Trophoblast cell (in vitro differentiated cells and primary cell): ENCODE data around the gene ATG9A.
A peak's percentile ranks its signal among the peaks of the same experiment; 100 is the strongest.

Experiments
- DNase-seq, 2 donors: peaks; one replicate each; pipeline ENCODE4 v3.0.0-alpha.2; 2016
- H2AFZ ChIP-seq: 2 replicates; pipeline ENCODE4 v1.6.1; 2013; ENCODE audit warnings: low read length, moderate library complexity, mild to moderate bottlenecking; ENCODE audit not compliant: insufficient read depth, poor library complexity
- H2AK5ac ChIP-seq: 2 replicates; pipeline ENCODE4 v1.6.1; 2013; ENCODE audit warnings: mild to moderate bottlenecking, low read length
- H2BK120ac ChIP-seq: 2 replicates; pipeline ENCODE4 v1.6.1; 2013; ENCODE audit warnings: low read length, mild to moderate bottlenecking, moderate library complexity; ENCODE audit not compliant: insufficient read depth, poor library complexity
- H2BK12ac ChIP-seq: 2 replicates; pipeline ENCODE4 v1.6.1; 2013; ENCODE audit warnings: mild to moderate bottlenecking, low read length, moderate library complexity
- H2BK5ac ChIP-seq: 2 replicates; pipeline ENCODE4 v1.6.1; 2013; ENCODE audit warnings: low read length, low read depth, moderate library complexity, mild to moderate bottlenecking; ENCODE audit not compliant: poor library complexity
- H3K14ac ChIP-seq: 2 replicates; pipeline ENCODE4 v1.6.1; 2013; ENCODE audit warnings: mild to moderate bottlenecking, low read length
- H3K18ac ChIP-seq: 2 replicates; pipeline ENCODE4 v1.6.1; 2013; ENCODE audit warnings: mild to moderate bottlenecking, low read length
- H3K23ac ChIP-seq: 2 replicates; pipeline ENCODE4 v1.6.1; 2013; ENCODE audit warnings: low read length
- H3K27ac ChIP-seq: 2 replicates; pipeline ENCODE4 v1.5.1; 2013; ENCODE audit warnings: low read depth, mild to moderate bottlenecking, inconsistent platforms, low read length, moderate library complexity
- H3K27me3 ChIP-seq: 2 replicates; pipeline ENCODE4 v1.6.1; 2013; ENCODE audit warnings: inconsistent platforms, mild to moderate bottlenecking, low read length, moderate library complexity; ENCODE audit not compliant: insufficient read depth
- H3K36me3 ChIP-seq, 2 experiments: 1 replicate in 1 of 2; 2 replicates in 1 of 2; pipeline ENCODE4 v1.6.1; 2013; ENCODE audit warnings: low read length in 2 of 2, mild to moderate bottlenecking in 2 of 2, moderate library complexity in 1 of 2; ENCODE audit not compliant: insufficient read depth in 2 of 2, control insufficient read depth in 1 of 2
- H3K4ac ChIP-seq: 2 replicates; pipeline ENCODE4 v1.6.1; 2013; ENCODE audit warnings: low read depth, mild to moderate bottlenecking, low read length, moderate library complexity
- H3K4me1 ChIP-seq, 2 experiments: 1 replicate in 1 of 2; 2 replicates in 1 of 2; pipeline ENCODE4 v1.6.1; 2013; ENCODE audit warnings: low read length in 2 of 2, mild to moderate bottlenecking in 2 of 2, moderate library complexity in 1 of 2; ENCODE audit not compliant: insufficient read depth in 2 of 2, control insufficient read depth in 1 of 2
- H3K4me2 ChIP-seq: 2 replicates; pipeline ENCODE4 v1.6.1; 2013; ENCODE audit warnings: inconsistent platforms, mild to moderate bottlenecking, low read length, moderate library complexity
- H3K4me3 ChIP-seq: 2 replicates; pipeline ENCODE4 v1.5.1; 2013; ENCODE audit warnings: mild to moderate bottlenecking, low read depth, low read length, inconsistent platforms
- H3K79me1 ChIP-seq: one replicate; pipeline ENCODE4 v1.6.1; 2013; ENCODE audit warnings: low read length
- H3K79me2 ChIP-seq: 2 replicates; pipeline ENCODE4 v1.6.1; 2013; ENCODE audit warnings: low read length, mild to moderate bottlenecking; ENCODE audit not compliant: control insufficient read depth, insufficient read depth, poor library complexity
- H3K9ac ChIP-seq: 2 replicates; pipeline ENCODE4 v1.6.1; 2013; ENCODE audit warnings: mild to moderate bottlenecking, low read length
- H3K9me3 ChIP-seq: 2 replicates; pipeline ENCODE4 v1.6.1; 2013; ENCODE audit warnings: low read depth, mild to moderate bottlenecking, control low read depth, inconsistent platforms, low read length; ENCODE audit not compliant: insufficient read depth
- H4K12ac ChIP-seq: 2 replicates; pipeline ENCODE4 v1.6.1; 2013; ENCODE audit warnings: low read depth, mild to moderate bottlenecking, low read length, moderate library complexity
- H4K8ac ChIP-seq: 2 replicates; pipeline ENCODE4 v1.6.1; 2013; ENCODE audit warnings: low read depth, mild to moderate bottlenecking, low read length, moderate library complexity
- H4K91ac ChIP-seq: one replicate; pipeline ENCODE4 v1.6.1; 2013; ENCODE audit warnings: low read depth, mild to moderate bottlenecking, low read length, moderate library complexity
- WGBS: extraction: QIAGEN DNeasy Blood & Tissue Kit; methylation state at CpG from one replicate; pipeline ENCODE4 v1.1.7; 2013; ENCODE audit warnings: missing lambda C conversion rate; ENCODE audit not compliant: insufficient read length, insufficient coverage; ENCODE audit errors: extremely low coverage; 5-methylcytosine and 5-hydroxymethylcytosine counted together

Gene ATG9A

GRCh38 chr2:219207134-219207883 is 22.1 kb downstream of the ATG9A start:
- H4K91ac ChIP-seq, result peak overlapping the region; percentile 56
- peaks cover 2 to 4% of the 10 kb centered on the region in 2 experiments for H3K4me1 ChIP-seq
- WGBS, result no CpG with 5 or more reads among the region's 22 CpGs
- H3K23ac ChIP-seq, result no peak overlapping the region
- peak overlapping the region; percentile 82 for H2AFZ ChIP-seq
- no peak overlapping the region for H2BK120ac ChIP-seq
- H3K9me3 ChIP-seq, result no peaks in the 10 kb centered on the region
- H3K79me1 ChIP-seq, result peaks cover 5% of the 10 kb centered on the region
- peak overlapping the region; percentile 62 for H3K4me3 ChIP-seq
- H3K36me3 ChIP-seq, result peaks cover 32 to 37% of the 10 kb centered on the region in 2 experiments
- peaks cover 5% of the 10 kb centered on the region for H3K79me2 ChIP-seq
- peak overlapping the region; percentile 67 for H3K4me2 ChIP-seq
- peak overlapping the region; percentile 41 for H4K12ac ChIP-seq
- H3K27me3 ChIP-seq, result no peaks in the 10 kb centered on the region
- H2BK5ac ChIP-seq, result no peak overlapping the region
- H2AK5ac ChIP-seq, result peak overlapping the region; percentile 80
- peak overlapping the region; percentile 55 for H3K14ac ChIP-seq
- H3K27ac ChIP-seq, result peak overlapping the region; percentile 7
- DNase-seq, result no peak
- H3K18ac ChIP-seq, result peak overlapping the region; percentile 68
- peak overlapping the region; percentile 35 for H2BK12ac ChIP-seq
- H4K8ac ChIP-seq, result peak overlapping the region; percentile 70
- H3K4ac ChIP-seq, result no peak overlapping the region
- peak overlapping the region; percentile 52 for H3K9ac ChIP-seq

GRCh38 chr2:219206328-219207133 is 22.9 kb downstream of the ATG9A start, which contains the start of gene ZFAND2B:
Gene ZFAND2B, plus strand, starts transcription at chr2:219206782. Its CDS starts 206 bp downstream, at chr2:219206988.
- Histone ChIP-seq H3K4ac (peak within 1 kb of the TSS; percentile 61), H3K36me3 (peaks cover 31 to 33% of the 10 kb centered on the region in 2 experiments), H4K12ac (peak within 1 kb of the TSS; percentile 78), H3K4me2 (peak within 1 kb of the TSS; percentile 98), H2AK5ac (peak within 1 kb of the TSS; percentile 80), H4K8ac (peak within 1 kb of the TSS; percentile 80), H3K79me2 (peaks cover 5% of the 10 kb centered on the region), H4K91ac (peak within 1 kb of the TSS; percentile 87), H3K27ac (peak within 1 kb of the TSS; percentile 93), H3K27me3 (no peaks in the 10 kb centered on the region), H2BK5ac (peak within 1 kb of the TSS; percentile 45), H2AFZ (peak within 1 kb of the TSS; percentile 92), H3K18ac (peak within 1 kb of the TSS; percentile 85), H3K4me3 (peak within 1 kb of the TSS; percentile 92), H3K4me1 (peaks cover 2 to 4% of the 10 kb centered on the region in 2 experiments), H3K23ac (peak within 1 kb of the TSS; percentile 35), H2BK12ac (peak within 1 kb of the TSS; percentile 35), H3K9ac (peak within 1 kb of the TSS; percentile 94), H3K14ac (peak within 1 kb of the TSS; percentile 81), H3K9me3 (no peaks in the 10 kb centered on the region), H3K79me1 (peaks cover 5% of the 10 kb centered on the region), H2BK120ac (peak within 1 kb of the TSS; percentile 88)
- no CpG with 5 or more reads among the region's 76 CpGs for WGBS
- DNase-seq, result peak; percentile 94 to 98

- peak overlapping the region; percentile 57 for H3K14ac ChIP-seq
- peaks cover 5% of the 10 kb centered on the region for H3K79me2 ChIP-seq
- no peak overlapping the region for H2AK5ac ChIP-seq
- H4K8ac ChIP-seq, result peak overlapping the region; percentile 80
- peaks cover 29% of the 10 kb centered on the region in 2 experiments for H3K36me3 ChIP-seq
- no peak overlapping the region for H3K18ac ChIP-seq
- H3K27me3 ChIP-seq, result no peaks in the 10 kb centered on the region
- no peak overlapping the region for H3K9ac ChIP-seq
- H2BK12ac ChIP-seq, result no peak overlapping the region
- no CpG with 5 or more reads among the region's 7 CpGs for WGBS
- no peak for DNase-seq
- peak overlapping the region; percentile 98 for H3K4me2 ChIP-seq
- H3K27ac ChIP-seq, result no peak overlapping the region
- H2AFZ ChIP-seq, result peak overlapping the region; percentile 88
- H4K12ac ChIP-seq, result no peak overlapping the region
- peak overlapping the region; percentile 2 for H4K91ac ChIP-seq
- H3K4me3 ChIP-seq, result peak overlapping the region; percentile 76
- H3K79me1 ChIP-seq, result peaks cover 5% of the 10 kb centered on the region
- peaks cover 2 to 4% of the 10 kb centered on the region in 2 experiments for H3K4me1 ChIP-seq
- H2BK120ac ChIP-seq, result no peak overlapping the region
- H3K4ac ChIP-seq, result no peak overlapping the region
- H3K23ac ChIP-seq, result no peak overlapping the region
- no peak overlapping the region for H2BK5ac ChIP-seq
- no peaks in the 10 kb centered on the region for H3K9me3 ChIP-seq
These were observed 23.5 kb downstream of the ATG9A start for GRCh38 chr2:219205981-219206327.

- WGBS, result no CpG with 5 or more reads among the region's 5 CpGs
- no peaks in the 10 kb centered on the region for H3K27me3 ChIP-seq
- H3K4me2 ChIP-seq, result no peak overlapping the region
- no peak overlapping the region for H3K9ac ChIP-seq
- no peak overlapping the region for H3K18ac ChIP-seq
- DNase-seq, result no peak
- H2AFZ ChIP-seq, result no peak overlapping the region
- peaks cover 2 to 4% of the 10 kb centered on the region in 2 experiments for H3K4me1 ChIP-seq
- H3K79me1 ChIP-seq, result peaks cover 5% of the 10 kb centered on the region
- no peak overlapping the region for H2BK120ac ChIP-seq
- H4K12ac ChIP-seq, result no peak overlapping the region
- H4K91ac ChIP-seq, result no peak overlapping the region
- peaks cover 5% of the 10 kb centered on the region for H3K79me2 ChIP-seq
- no peak overlapping the region for H3K14ac ChIP-seq
- H3K9me3 ChIP-seq, result no peaks in the 10 kb centered on the region
- H3K4ac ChIP-seq, result no peak overlapping the region
- no peak overlapping the region for H4K8ac ChIP-seq
- H2BK12ac ChIP-seq, result no peak overlapping the region
- no peak overlapping the region for H2BK5ac ChIP-seq
- H2AK5ac ChIP-seq, result no peak overlapping the region
- no peak overlapping the region for H3K27ac ChIP-seq
- H3K4me3 ChIP-seq, result no peak overlapping the region
- peaks cover 21% of the 10 kb centered on the region in 2 experiments for H3K36me3 ChIP-seq
- no peak overlapping the region for H3K23ac ChIP-seq
These were observed 24.3 kb downstream of the ATG9A start for GRCh38 chr2:219205165-219205538.
